ENCODE data around the gene PRRX1.

Gene PRRX1

DNA sequence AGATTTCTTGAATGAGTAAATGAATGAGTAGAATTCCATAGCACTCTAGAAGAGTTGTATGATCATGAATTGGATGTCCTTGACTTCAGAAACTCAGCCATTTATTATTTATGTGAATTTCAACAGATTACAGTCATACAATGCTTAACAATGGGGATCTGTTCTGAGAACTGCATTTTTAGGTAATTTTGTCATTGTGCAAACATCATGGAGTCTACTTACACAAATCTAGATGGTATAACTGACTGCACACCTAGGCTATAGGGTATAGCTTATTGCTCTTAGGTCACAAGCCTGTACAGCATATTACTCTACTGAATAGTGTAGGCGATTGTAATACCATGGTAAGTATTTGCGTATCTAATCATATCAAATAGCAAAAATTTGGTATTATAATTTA lies 59.6 kb downstream of the PRRX1 start:
- no peak for DNase-seq (ENCODE audit: low read depth)

DNA sequence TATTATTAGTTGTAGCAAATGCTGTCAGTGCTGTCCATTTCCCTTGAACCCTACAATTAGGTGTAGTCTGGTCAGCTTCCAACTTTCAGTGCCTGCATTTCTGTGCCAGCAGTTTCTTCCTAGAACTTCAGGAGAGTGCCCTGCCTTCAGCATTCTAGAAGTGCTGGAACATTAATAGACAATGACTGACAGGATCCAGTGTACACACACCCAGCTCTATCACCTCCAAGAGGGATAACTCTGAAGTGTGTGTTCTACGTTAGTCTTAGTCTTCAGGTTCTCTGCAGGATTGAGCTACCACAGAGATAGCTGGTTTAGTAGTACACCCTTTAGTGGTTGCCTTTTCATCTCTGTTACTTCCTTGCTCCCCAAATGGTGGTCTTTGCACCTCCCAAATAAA lies 61.4 kb downstream of the PRRX1 start:
- no peak for DNase-seq (ENCODE audit: low read depth)

DNA sequence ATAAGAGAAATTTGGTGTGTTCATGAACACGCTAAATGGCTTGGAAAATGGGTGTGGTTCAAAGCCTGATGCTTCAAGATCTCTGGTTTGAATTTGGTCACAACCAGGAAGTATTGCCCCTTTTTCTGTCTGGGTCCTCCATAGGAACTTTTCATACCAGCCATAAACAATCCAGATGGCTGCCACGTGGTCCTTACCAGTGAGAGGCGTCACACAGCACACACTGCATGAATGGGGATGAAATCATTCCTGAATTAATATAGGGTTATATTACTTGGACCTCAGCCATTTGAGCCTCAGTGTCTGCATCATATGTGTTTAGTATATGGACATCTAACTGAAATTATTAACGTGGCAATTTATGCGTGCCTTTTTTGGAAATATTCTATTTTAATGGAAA lies 64.0 kb downstream of the PRRX1 start:
- DNase-seq (ENCODE audit: low read depth): no peak

DNA sequence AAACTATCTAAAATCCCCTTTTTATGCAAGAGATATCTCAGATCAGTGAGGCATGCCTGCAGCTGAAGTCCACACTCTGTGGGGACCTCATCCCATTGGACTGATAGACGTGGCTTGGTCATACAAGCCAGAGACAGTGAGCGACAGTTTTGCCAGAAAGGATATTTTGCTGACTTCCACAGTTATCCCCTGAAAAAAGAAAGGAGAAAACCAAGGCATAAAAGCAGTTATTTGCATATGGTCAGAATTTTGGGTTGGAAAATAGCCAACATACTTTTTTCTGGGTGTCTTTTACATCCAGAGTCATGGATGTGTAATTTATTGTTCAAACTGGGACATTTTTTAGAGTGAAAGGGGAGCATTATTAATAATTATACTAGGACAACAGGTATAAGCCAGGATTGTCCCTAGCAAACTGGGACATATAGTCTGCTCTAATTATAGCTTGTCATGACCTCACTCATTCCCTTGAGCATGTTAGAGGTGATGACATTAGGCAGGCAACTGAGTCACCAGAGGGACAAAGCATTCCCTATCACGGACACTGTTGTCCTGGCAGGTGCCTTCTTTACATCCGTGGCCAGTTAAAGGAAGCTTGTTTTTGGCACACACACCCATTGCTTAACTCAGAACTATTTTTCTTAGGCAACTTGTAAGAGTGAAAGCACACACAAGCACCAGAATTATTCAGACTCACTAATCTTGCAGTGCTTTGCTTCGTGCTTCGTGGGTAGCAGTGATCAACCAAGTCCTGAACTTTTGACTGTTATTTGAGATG lies 65.5 kb downstream of the PRRX1 start:
- no peak for DNase-seq (ENCODE audit: low read depth)

DNA sequence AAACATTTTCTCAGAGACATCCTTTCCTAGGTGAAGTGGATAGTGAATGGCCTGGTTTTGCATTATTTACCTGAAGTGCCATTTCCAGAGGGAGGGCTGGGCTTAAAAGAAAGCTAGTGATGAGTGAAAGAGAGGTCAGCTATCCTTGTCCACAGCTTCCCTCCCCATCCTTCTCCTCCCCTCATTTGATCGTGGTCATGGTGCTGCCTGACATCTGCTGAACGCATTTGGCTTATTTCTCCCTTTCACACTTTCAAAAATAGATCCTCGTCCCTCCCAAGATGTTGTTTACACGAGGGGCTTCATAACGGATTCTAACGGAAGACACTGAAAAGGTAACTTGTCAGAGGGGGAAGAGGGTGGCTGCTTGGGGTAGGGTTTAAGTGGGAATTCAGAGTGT lies 66.1 kb downstream of the PRRX1 start:
- no peak for DNase-seq (ENCODE audit: low read depth)

DNA sequence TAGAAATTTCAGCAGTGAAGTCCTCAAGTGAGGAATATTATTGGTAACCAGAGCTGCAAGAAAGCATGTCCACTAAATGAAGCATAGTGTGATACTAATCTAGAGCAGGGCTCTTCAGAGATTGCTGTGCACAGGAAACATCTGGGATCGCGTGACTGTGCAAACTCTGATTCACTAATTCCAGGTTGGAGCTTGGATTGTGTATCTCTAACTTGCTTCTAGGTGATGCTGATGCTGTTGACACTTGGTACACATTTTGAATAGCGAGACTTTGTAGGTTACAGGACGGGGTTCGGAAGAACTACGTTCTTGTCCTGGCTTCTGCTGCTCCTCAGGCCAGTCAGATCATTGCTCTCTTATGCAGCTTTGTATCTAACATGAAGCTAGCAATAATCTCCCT lies 66.5 kb downstream of the PRRX1 start:
- DNase-seq (ENCODE audit: low read depth): no peak

DNA sequence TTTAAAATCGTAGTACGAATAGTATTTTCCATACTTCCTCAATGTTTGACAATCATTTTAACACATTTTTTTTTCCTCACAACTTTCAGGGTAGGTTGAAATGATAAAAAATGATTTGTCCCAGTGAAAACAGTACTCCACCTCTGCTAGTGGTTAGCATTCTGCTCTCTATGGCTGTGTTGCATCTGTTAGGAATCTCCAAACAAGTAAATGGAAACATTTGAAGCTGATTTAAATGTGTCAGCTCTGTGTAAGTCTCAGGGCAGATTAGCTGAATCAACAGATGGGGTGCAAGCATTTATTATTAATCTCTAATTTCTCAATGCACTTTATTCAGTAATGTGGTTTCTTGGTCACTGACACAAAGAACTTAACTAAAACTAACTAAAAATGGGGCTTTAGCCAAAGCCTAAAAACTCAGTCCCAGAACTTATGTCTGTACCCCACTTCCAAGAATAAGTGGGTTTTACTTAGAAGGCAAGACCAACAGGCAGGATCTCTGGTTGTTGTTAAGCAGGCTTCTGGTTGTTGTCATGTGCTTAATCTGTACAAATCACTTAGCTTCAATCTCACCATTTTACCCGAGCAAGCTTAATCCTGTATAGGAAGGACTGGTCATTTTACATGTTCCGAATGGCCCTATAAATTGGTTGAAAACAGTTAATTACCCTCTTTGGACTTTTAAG lies 67.8 kb downstream of the PRRX1 start:
- DNase-seq (ENCODE audit: low read depth): no peak

DNA sequence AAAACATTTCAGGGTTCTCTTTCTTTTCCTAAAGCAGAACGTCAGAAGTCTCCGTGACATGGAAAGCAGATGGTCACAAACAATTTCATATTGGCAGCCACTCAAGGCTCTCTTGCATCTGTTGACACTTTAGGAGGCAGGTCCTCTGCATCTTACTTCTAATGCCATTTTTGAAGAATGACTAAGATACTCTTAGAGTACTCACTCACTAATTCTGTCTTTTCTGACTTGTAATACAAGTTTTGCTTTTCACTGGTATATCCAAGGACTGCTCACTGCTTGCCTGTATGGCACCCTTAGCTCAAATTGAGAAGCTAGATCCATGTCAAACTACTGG lies 68.3 kb downstream of the PRRX1 start:
- DNase-seq (ENCODE audit: low read depth): no peak

DNA sequence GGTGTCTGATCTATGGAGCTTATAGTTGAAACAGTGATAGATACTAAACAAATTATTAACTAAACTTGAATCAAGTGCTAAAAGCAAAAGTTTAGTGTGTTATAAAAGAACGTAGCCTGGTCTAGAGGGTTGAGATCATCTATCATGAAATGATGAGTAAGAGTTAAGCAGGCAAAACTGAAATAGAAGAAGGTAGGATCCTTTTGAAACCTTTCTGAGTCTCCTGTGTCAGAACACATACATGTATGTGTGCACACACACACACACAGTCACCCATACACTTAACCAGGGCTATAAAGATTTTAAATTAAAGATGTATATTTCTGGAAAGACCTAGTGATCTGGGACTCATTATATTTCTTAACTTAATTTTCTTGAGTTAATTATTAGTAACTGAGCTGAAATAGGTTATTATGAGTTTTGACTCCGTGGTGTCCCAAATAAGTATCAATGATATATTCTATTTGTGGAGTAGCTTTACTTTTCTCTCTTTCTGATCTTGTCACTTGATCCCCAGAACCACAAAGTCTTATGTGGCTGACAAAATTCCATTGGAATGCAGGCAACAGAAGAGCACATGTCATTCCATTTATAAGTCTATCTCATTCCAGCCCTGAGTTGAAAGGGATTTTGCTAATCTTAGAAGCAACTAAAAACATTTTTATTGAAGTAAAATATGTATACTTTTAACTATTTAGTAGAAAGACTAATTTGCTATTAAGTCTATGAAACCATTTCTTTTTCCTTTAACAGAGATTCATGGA lies 70.7 kb downstream of the PRRX1 start:
- DNase-seq (ENCODE audit: low read depth): no peak

DNA sequence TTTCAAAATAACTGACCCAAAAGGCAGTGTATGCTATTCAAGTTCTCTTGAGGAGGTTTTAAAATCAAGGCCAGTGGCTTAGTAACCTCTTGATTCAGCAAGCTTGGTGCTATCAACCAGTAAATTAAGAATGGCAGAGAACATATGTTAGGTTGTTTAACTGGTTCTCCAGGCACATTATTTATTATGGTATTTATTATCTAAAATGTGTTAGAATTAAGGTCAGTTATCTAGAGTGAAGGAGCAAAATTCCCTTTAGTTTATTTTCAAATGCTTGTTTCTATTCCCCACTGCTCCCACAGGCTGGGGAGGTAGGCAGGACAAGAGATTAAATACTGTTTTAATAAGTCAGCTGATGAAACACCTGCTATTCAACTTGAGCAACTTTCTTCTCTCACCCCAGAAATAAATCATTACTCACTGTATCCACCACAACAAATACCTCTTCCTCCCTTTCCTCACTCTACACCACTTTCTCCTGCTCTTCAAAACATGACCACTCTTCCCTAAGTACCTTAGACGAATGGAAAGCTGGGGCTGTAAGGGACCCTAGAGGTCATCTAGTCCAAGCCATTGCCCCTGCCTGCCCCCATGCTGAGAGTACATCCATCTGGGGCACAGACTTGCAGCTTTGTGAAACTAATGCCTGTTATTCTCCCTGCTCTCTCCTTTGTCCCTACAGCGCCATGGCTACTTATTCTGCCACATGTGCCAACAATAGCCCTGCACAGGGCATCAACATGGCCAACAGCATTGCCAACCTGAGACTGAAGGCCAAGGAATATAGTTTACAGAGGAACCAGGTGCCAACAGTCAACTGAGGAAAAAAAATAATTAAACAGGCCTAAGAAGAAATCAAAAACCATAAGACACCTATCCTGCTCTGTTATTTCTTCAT lies 71.7 kb downstream of the PRRX1 start:
- DNase-seq (ENCODE audit: low read depth): no peak

DNA sequence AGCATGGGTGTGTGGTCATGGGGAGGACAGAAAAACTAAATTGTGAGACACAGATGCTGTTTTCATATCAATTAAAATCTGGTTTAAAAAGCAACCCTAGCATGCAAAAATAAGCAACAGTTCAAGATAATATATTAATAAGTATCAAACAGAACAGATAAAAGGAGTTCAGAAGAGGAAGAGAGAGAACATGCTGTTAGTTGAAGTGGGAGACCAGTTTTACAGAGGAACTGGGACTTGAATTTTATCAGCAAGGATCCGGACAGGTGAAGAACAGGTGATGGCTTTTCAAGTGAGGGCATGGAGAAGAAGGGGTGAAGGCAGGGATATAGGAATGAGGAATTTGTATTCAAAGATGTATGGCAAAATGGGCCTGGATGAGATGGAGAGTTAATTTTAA lies 75.9 kb downstream of the PRRX1 start:
- no peak for DNase-seq (ENCODE audit: low read depth)

DNA sequence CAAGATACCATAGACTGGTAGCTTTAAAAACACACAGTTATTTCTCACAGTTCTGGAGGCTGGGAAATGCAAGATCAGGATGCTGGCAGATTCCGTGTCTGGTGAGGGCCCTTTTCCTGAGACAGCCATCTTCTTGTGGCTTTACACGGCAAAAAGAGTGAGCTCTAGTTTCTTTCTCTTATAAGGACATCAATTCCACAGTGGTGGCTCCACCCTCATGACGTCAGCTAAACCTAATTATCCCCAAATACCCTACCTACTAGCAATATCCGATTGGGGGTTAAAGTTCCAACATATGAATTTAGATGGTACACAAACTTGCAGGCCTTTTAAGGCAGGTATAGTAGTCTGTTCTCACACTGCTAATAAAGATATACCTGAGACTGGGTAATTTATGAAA lies 77.7 kb downstream of the PRRX1 start:
- no peak for DNase-seq (ENCODE audit: low read depth)

DNA sequence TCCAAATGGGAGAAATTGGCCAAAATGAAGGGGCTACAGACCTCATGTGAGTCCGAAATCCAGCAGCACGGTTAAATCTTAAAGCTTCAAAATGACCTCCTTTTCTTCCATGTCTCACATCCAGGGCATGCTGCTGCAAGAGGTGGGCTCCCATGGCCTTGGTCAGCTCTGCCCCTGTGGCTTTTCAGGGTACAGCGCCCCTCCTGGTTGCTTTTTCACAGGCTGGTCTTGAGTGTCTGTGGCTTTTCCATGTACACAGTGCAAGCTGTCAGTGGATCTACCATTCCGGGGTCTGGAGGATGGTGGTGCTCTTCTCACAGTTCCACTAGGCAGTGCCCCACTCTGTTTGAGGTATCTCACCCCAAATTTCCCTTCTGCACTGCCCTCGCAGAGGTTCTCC lies 78.7 kb downstream of the PRRX1 start:
- no peak for DNase-seq (ENCODE audit: low read depth)

DNA sequence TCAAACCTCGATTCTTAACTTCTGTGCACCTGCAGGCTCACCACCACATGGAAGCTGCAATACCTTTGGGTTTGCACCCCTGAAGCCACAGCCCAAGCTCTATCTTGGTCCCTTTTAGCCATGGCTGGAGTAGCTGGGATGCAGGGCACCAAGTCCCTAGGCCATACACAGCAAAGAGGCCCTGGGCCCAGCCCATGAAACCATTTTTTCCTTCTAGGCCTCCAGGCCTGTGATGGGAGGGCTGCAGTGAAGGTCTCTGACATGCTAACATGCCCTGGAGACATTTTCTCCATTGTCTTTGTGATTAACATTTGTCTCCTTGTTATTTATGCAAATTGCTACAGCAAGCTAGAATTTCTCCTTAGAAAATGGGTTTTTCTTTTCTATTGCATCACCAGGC lies 79.2 kb downstream of the PRRX1 start:
- no peak for DNase-seq (ENCODE audit: low read depth)

DNA sequence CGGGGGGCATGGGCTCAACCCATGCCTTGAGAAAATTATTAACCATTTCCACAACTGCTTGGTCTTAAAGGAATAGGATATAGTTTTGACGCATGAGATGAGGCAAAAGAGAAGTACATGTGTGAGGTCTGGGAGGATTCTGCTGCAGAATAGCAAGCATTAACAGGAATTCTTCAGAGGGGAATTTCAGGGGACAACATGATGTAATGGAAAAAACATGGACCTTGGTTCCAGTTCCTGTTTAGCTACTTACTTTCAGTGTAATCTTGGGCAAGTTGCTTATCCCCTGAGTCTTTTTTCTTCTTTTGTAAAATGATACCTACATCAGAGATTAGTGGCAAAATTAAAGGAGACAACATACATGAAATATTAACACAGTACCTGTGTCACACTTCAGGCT lies 85.6 kb downstream of the PRRX1 start:
- DNase-seq (ENCODE audit: low read depth): no peak

DNA sequence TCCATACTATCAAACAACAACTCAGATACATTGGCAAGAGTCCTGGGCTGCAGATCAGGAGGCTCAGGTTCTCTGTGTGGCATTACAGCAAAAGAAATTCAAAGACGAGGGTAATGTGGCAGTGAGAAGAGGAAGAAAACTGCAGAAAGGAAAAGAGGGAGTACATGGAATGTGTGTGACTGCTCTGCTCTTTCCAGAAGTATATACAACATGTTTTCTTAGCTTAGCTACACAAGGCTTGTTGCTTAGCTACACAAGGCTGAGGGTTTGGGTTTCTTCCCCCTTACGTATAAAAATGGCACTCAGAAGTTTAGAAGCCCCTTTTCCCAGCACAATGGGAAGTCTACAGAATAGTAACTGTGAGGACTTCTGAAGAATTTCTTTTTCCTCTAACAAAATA lies 86.0 kb downstream of the PRRX1 start:
- DNase-seq (ENCODE audit: low read depth): no peak

DNA sequence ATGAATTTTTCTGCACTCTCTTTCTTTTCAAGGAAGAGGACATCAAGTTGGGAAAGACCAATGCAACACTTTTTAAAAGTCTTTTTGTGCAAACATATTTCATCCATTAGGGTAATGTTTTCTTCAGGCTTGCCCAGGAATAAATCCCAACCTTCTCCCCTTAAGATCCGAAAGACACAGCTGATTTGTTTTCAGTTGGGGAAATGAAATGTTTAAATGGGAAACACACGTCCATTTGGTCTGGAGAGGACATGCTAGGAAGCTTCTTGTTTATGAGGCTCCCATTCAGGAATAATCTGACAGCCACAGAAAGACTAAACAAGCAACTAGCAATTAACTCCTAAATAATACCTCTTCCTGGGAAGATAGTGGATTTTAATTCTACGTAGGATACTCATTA lies 91.9 kb downstream of the PRRX1 start:
- no peak for DNase-seq (ENCODE audit: low read depth)

DNA sequence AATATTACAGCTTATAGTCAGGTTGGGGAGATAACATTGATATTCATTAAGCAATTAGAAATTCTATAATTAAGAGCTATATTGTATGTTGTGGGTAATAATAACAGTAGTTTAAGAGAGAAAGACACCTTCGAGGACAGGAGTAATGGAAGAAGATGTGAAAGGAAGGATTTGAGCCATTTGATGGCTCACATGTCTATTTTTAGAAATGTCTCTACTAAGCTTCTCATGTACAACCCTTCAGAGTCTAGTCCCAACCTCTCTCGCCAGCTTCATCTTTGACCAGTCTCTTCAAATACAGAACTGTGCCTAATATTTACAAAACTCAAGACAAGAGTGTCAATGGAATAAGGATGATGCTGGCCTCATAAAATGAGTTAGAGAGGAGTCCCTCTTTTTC lies 95.1 kb downstream of the PRRX1 start:
- DNase-seq (ENCODE audit: low read depth): no peak

DNA sequence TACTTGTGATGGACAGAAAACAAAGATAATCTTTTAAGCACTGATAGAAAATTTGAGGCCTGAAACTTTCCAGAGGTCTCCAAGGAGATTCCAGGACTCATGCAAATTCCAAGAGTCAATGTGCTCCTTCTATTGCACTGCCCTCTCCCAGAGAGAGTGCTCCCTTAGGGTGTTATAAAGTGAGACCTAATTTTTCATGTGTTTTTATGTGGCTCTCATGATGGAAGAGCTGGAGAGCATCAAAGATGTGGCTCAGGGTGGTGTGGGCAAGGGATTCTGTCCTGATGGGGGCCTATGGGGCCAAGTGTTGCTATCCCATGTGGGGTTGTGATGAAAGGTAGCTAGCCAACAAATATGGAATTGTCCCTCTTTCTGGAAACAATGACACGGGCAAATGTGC lies 101.3 kb downstream of the PRRX1 start:
- no peak for DNase-seq (ENCODE audit: low read depth)

DNA sequence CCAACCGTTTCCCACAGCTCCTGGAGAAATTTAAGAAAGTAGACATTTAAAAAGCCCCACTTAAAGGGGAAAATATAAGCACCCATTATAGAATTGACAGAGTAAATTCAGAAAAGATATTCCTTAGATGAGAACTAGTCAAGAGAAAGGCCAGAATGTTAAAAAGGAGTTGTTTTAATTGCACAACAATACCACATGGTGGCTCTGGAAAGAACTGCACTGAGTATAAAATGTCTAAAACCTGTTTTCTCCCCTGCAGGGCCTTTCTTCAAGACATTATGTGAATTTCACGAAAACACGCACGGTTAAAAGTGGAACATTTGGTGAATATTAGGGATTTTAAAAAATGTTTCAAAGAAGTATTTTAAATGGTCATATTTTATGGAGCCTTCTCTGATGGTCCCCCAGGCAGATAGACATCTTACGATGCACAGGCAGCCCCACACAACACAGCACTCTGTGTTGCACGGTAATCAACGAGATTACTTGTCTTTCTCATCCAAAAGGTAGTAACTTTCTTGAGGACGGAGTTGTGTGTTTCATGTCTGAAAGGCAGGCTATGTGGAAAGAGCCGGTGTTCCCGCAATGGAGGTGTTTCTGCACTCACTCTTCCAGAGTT lies 101.9 kb downstream of the PRRX1 start:
- DNase-seq (ENCODE audit: low read depth): no peak

DNA sequence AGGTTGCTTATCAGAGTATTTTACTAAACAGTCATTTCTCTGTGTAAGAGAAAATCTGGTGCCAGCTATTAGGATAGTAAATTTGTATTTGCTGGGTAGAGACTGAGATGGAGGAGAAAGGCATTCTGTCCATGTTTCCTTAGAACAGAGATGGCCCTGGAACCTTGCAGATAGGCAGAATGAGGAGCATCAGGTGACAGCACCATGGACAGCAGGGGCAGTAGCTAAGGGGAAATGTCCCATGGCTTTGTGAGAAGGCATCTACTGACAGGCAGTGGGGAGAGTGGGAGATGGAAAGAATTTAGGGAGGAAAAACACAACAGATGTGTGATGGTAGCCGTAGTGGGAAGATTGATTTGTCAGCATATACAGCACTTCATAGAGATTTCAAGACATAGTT lies 105.0 kb downstream of the PRRX1 start:
- DNase-seq (ENCODE audit: low read depth): no peak

DNA sequence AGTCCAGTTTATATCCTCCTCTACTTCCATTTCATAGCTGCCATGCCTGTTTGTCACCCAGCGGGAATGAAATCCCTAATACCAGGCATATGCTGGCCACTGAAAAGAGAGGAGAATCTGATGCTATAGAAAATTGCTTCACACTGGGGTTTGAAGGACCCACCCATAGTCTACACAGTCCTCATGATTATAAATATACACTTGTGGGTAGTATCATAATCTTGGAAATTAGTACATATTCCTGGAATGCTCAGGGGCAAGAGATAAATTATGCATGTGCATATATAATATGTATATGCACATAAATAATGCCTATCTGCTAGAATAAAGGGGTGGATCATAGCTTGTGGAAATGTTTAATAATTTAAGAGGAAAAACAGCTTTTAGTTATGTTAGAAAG lies 105.8 kb downstream of the PRRX1 start:
- no peak for DNase-seq (ENCODE audit: low read depth)

All from stimulated activated CD8-positive, alpha-beta memory T cell treated with anti-CD3 and anti-CD28 coated beads, Interleukin-15, amount 100 ng/mL, for 24 hours (primary cell).